Heart left ventricle (tissue), 16 donors: ENCODE data around the gene PREP. TPM values are rescaled to one million over a fixed set of nuclear protein-coding genes. Genes with fewer than 3 reads are reported as not detected.

Source experiments
- ATAC-seq, 4 donors: fragments of 200-7000 bp; cut with Tn5 transposase; one replicate each; pipeline ENCODE4 v1.9.1; 2020 to 2022; ENCODE audit warnings: moderate library complexity in 4 of 4, mild to moderate bottlenecking in 3 of 4, moderate number of reproducible peaks in 1 of 4
- DNase-seq, 5 donors: peaks; one replicate each; pipeline ENCODE4 v3.0.0-alpha.2; 2020
- H3K27ac ChIP-seq, 12 donors: fragments of 200-600 bp; sonication (generic) in 4 of 12; one replicate each; pipeline versions ENCODE4 v1.5.0 to v1.8.0; 2016 to 2022; ENCODE audit warnings: mild to moderate bottlenecking in 2 of 12
- H3K27me3 ChIP-seq, 9 donors: fragments of 200-600 bp; sonication (generic) in 2 of 9; one replicate each; pipeline versions ENCODE4 v1.5.1 to v1.8.0; 2016 to 2022; ENCODE audit warnings: mild to moderate bottlenecking in 3 of 9
- H3K36me3 ChIP-seq, 9 donors: fragments of 200-600 bp; sonication (generic) in 2 of 9; one replicate each; pipeline versions ENCODE4 v1.5.0 to v1.8.0; 2018 to 2022; ENCODE audit warnings: mild to moderate bottlenecking in 2 of 9
- H3K4me1 ChIP-seq, 12 donors: fragments of 200-600 bp; sonication (generic) in 4 of 12; one replicate each; pipeline versions ENCODE4 v1.5.0 to v1.8.0; 2016 to 2022; ENCODE audit warnings: mild to moderate bottlenecking in 3 of 12
- H3K4me3 ChIP-seq, 12 donors: fragments of 200-600 bp; sonication (generic) in 4 of 12; one replicate each; pipeline versions ENCODE4 v1.5.0 to v1.8.0; 2017 to 2022; ENCODE audit warnings: mild to moderate bottlenecking in 9 of 12, moderate library complexity in 4 of 12
- H3K9me3 ChIP-seq, 12 donors: fragments of 200-600 bp; sonication (generic) in 4 of 12; one replicate each; pipeline versions ENCODE4 v1.5.0 to v1.8.0; 2016 to 2022; ENCODE audit warnings: mild to moderate bottlenecking in 1 of 12
- CTCF ChIP-seq, 12 donors: fragments of 200-600 bp; sonication (generic) in 4 of 12; IDR thresholded peaks; one replicate each; pipeline versions ENCODE4 v1.5.0 to v1.8.0; 2018 to 2022; ENCODE audit warnings: antibody characterized with exemption in 12 of 12, mild to moderate bottlenecking in 5 of 12
- POLR2A ChIP-seq, 2 donors: fragments of 450-650 bp; IDR thresholded peaks; one replicate each; pipeline ENCODE4 v1.6.1; 2017; ENCODE audit warnings: antibody characterized with exemption in 2 of 2, mild to moderate bottlenecking in 2 of 2, moderate library complexity in 2 of 2
- WGBS, 4 donors: extraction: QIAGEN DNeasy Blood & Tissue Kit in 2 of 4; methylation state at CpG; one replicate each; pipeline versions ENCODE4 v1.1.5 to v1.1.7; 2013 to 2018; 5-methylcytosine and 5-hydroxymethylcytosine counted together
- intact Hi-C, 10 donors: fragments of 100-400 bp; cut with DNase I; formaldehyde crosslinking; loops; one replicate each; pipeline versions ENCODE4 v1.11.1 to v1.14.2; 2022
- long read RNA-seq, 3 donors: library from polyadenylated mRNA; unstranded; transcript quantifications; one replicate each; pipeline ENCODE4 v2.0.0, GENCODE V29; 2020 to 2021
- polyA plus RNA-seq, 2 donors: library from polyadenylated mRNA; stranded (reverse); fragments of 200-250 nt; gene quantifications; one replicate each; pipeline ENCODE4 v1.2.3, GENCODE V29; 2013
- total RNA-seq, 9 donors: library from RNA; depleted of rRNA in 2 of 9; stranded (reverse); fragments of >200 nt in 2 of 9; fragmentation: NEBNext Ultra II Directional in 3 of 9; extraction: Animal tissue kit (Norgen Biotek cat#: 25700) in 3 of 9; gene quantifications; one replicate each; pipeline versions ENCODE4 v1.1.0 to v1.2.4, GENCODE V29; 2016 to 2023
- donor health status: ischemic (EF 13 %, LVEDD 7.1; RV severe dilation, severe dysfunction).
- donor health status: healthy with polysubstance abuse.
- donor health status: DM: no; HTN: yes; CAD: no.
- donor health status: DM: no; HTN: no; CAD: no.
- donor health status: ischemic (EF 25% LVEDD 6.9; RV normal size, moderate dysfunction).
- donor health status: ischemic (EF 25% LVEDD 5.7; RV mildly dilated, moderate dysfunction).
- donor health status: healthy.
- donor health status: DM: yes; HTN: yes; CAD: no.
- donor health status: ischemic (EF 35%, LVEDD 5.7; RV mildly dilated, moderate dysfunction).
- donor health status: nonischemic (EF 11% LVEDD 7.7; RV severe dilation, severe dysfunction).
- donor health status: DM: yes; HTN: yes; CAD: no.
- donor health status: PGD.
- donor health status: ischemic (EF 29% LVEDD 5.4; RV normal size, mild dysfunction).
- donor health status: nonischemic (EF 23%, LVEDD 6.1; RV moderate dilation, normal function).

The PREP gene
- total RNA-seq (10 to 100 TPM; 15.8 to 35.9 (median 29.6) TPM), polyA plus RNA-seq (10 to 100 TPM; 13.1 to 33.2 TPM)
- long read RNA-seq, donor 1, transcript PREP-201 (15 exons, 2,905 nt): major isoform, 41 of 56 reads
- long read RNA-seq, donor 1, partial matches to known transcripts: 2 of 56 reads
- long read RNA-seq, donor 1, other reads (novel, unspliced or antisense): 13 of 56 reads
- long read RNA-seq, donor 2, transcript PREP-201 (15 exons, 2,905 nt): major isoform, 56 of 69 reads
- long read RNA-seq, donor 2, partial matches to known transcripts: 4 of 69 reads
- long read RNA-seq, donor 2, other reads (novel, unspliced or antisense): 9 of 69 reads
- long read RNA-seq, donor 3, transcript PREP-201 (15 exons, 2,905 nt): major isoform, 56 of 78 reads
- long read RNA-seq, donor 3, partial matches to known transcripts: 4 of 78 reads
- long read RNA-seq, donor 3, other reads (novel, unspliced or antisense): 18 of 78 reads

DNA sequence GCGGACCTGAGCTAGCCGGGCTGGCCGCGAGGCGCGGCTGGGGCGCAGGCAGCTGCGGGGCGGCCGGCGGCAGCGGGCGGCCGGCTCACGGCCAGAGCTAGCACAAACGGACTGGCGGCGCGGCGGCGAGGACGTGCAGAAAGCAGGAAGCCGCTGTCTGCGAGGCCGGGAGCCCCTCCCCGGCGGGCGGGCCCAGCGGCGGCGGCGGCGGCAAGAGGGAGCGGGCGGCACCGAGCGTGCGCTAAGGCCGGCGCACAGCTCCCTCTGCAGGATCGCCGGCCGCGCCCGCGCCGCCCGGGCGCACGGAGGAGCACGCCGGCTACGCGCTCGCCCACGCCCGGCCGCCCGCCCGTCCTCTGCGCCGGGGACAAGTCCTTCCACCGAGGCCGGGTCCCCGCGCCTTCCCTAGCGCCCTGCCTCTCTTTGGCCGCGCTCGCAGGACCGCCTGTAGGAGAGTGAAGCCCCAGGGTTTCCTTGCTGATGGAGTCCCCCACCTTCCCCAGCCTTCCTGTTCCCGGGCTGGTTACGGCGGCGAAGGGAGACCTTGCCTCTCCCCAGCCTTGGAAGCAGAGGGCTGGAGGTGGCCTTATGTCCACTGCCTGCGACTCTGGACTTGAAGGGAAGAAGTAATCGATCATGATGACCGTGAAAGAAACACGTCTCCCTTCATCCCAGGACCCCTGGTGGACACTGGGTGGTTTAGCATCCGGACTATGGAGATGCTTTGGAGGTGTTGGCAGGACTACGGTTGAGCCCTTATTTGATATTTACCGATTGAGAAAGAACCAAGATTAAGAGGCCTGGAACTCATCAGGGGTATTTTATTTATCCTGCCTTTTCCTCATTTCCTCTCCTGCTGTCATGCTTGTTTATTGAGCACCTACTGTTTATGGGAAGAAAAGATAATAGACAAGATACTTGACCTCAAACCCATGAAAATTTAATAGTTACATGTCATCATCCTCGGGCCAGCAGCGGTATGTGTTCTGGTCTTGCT is at the start of gene PREP:
Gene PREP, minus strand, starts transcription at position 144 of the 997 bp plus-strand sequence. CDS start 191 bp downstream, outside the sequence.
- peak; percentile 76 to 98 (median 96) for ATAC-seq
- peaks cover 0 to 44% (median 24%) of the 10 kb centered on the region in 12 donors for H3K4me1 ChIP-seq
- intact Hi-C loops: loop anchor here in 8 of 10 donors (1.0 to 5.0 kb wide), 6 partner anchors 86 to 316 kb away; a partner anchor contains a TSS
- peak within 1 kb of the TSS; percentile 51 to 91 (median 86) for H3K27ac ChIP-seq
- H3K4me3 ChIP-seq: peak within 1 kb of the TSS; percentile 70 to 100 (median 94)
- peak; percentile 86 to 93 (median 91) for DNase-seq
- TF ChIP-seq POLR2A (IDR thresholded peaks at IDR 0.05): peak in 1 of 2 donors; percentile 74
- peak; percentile 54 to 77 (median 68) for TF ChIP-seq CTCF (IDR thresholded peaks at IDR 0.05)
- WGBS, 4 donors: 1 to 6% (median 2%) methylated on average over 33 to 84 of the region's 84 CpGs
- no peaks in the 10 kb centered on the region for H3K36me3 ChIP-seq
- no peaks in the 10 kb centered on the region for H3K27me3 ChIP-seq
- H3K9me3 ChIP-seq: no peaks in the 10 kb centered on the region

- H3K4me3 ChIP-seq: no peak overlapping the region
- no peaks in the 10 kb centered on the region for H3K27me3 ChIP-seq
- TF ChIP-seq POLR2A (IDR thresholded peaks at IDR 0.05) (no peak), CTCF (IDR thresholded peaks at IDR 0.05) (no peak)
- DNase-seq (no peak), ATAC-seq (no peak)
- intact Hi-C loops: no loop called here
- no peaks in the 10 kb centered on the region for H3K9me3 ChIP-seq
- peaks cover 0 to 12% (median 0%) of the 10 kb centered on the region in 12 donors for H3K4me1 ChIP-seq
- H3K27ac ChIP-seq: peak overlapping the region in 1 of 12 donors; percentile 28
- 95 to 97% (median 96%) methylated on average over 2 of the region's 2 CpGs for WGBS, 4 donors
- no peaks in the 10 kb centered on the region for H3K36me3 ChIP-seq
Measured at GRCh38 chr6:105452376-105452775, 49.5 kb upstream of the PREP start.

GRCh38 chr6:105449756-105450390 is 47.0 kb upstream of the PREP start:
- H3K4me3 ChIP-seq: no peak overlapping the region
- no peaks in the 10 kb centered on the region for H3K36me3 ChIP-seq
- TF ChIP-seq POLR2A (IDR thresholded peaks at IDR 0.05) (no peak), CTCF (IDR thresholded peaks at IDR 0.05) (no peak)
- intact Hi-C loops: no loop called here
- no peak for DNase-seq
- no peak for ATAC-seq
- 72 to 87% (median 82%) methylated on average over 2 of the region's 2 CpGs for WGBS, 4 donors
- H3K4me1 ChIP-seq: peaks cover 0 to 12% (median 0%) of the 10 kb centered on the region in 12 donors
- H3K9me3 ChIP-seq: no peaks in the 10 kb centered on the region
- H3K27me3 ChIP-seq: no peaks in the 10 kb centered on the region
- no peak overlapping the region for H3K27ac ChIP-seq
